Heart left ventricle (tissue), 13 donors: Measurements from ENCODE around the gene RTBDN.

Source experiments
- CTCF ChIP-seq, 12 donors: fragments of 200-600 bp; sonication (generic) in 4 of 12; IDR thresholded peaks; one replicate each; pipeline versions ENCODE4 v1.5.0 to v1.8.0; 2018 to 2022; ENCODE audit warnings: antibody characterized with exemption in 12 of 12, mild to moderate bottlenecking in 5 of 12
- POLR2A ChIP-seq, 2 donors: fragments of 450-650 bp; IDR thresholded peaks; one replicate each; pipeline ENCODE4 v1.6.1; 2017; ENCODE audit warnings: antibody characterized with exemption in 2 of 2, mild to moderate bottlenecking in 2 of 2, moderate library complexity in 2 of 2
- donor health status: ischemic (EF 13 %, LVEDD 7.1; RV severe dilation, severe dysfunction).
- donor health status: DM: no; HTN: yes; CAD: no.
- donor health status: DM: no; HTN: no; CAD: no.
- donor health status: ischemic (EF 25% LVEDD 6.9; RV normal size, moderate dysfunction).
- donor health status: ischemic (EF 25% LVEDD 5.7; RV mildly dilated, moderate dysfunction).
- donor health status: ischemic (EF 35%, LVEDD 5.7; RV mildly dilated, moderate dysfunction).
- donor health status: nonischemic (EF 11% LVEDD 7.7; RV severe dilation, severe dysfunction).
- donor health status: DM: yes; HTN: yes; CAD: no.
- donor health status: PGD.
- donor health status: ischemic (EF 29% LVEDD 5.4; RV normal size, mild dysfunction).
- donor health status: nonischemic (EF 23%, LVEDD 6.1; RV moderate dilation, normal function).

DNA sequence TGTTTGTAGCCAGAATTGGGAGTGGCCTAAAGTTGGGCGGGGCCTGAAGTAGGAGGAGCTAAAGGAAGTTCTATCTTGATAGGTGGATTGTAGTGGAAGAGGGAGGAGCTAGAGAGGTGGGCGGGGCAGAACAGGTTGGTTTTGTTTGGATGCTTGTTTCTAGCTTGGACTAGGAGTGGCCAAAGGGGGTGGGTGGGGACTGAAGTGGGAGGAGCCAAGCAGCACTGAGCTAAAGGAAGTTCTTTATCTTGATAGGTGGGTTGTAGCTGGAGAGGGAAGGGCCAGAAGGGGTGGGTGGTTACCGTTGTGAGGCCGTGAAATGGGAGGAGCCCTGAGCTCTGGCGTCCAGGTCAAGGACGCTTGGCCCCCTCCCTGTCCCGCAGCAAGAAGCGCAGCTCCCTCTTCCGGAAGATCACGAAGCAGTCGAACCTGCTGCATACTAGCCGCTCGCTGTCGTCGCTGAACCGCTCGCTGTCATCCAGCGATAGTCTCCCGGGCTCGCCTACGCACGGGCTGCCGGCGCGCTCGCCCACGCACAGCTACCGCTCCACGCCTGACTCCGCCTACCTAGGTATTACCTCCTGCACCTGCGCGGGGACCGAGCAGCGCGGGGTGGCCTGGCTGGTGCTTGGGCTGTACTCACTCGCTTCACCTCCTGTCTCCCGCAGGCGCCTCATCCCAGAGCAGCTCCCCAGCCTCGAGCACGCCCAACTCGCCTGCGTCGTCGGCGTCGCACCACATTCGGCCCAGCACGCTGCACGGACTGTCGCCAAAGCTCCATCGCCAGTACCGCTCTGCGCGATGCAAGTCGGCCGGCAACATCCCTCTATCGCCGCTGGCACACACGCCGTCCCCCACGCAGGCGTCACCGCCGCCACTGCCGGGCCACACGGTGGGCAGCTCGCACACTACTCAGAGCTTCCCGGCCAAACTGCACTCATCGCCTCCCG is 38.8 kb upstream of the RTBDN start:
- TF ChIP-seq CTCF (IDR thresholded peaks at IDR 0.05) (no peak), POLR2A (IDR thresholded peaks at IDR 0.05) (no peak)
